AG04450 (cell line): ENCODE data around the gene CLIP1. TPM values are rescaled to one million over a fixed set of nuclear protein-coding genes. Genes with fewer than 3 reads are reported as not detected.
A peak's percentile ranks its signal among the peaks of the same experiment; 100 is the strongest.
"Not testable (repeated sequence)": the region's sequence is repeated elsewhere in the genome, so short reads cannot be mapped to it uniquely, and the experiment has no call there.

Experiments used
- CTCF ChIA-PET: fragments of 300-600, 350-600 bp; formaldehyde crosslinking; extraction: SDS; loops from one replicate; lab custom pipeline; 2022; ENCODE audit warnings: antibody characterized with exemption, inconsistent platforms; lab: Charles Lee
- POLR2A ChIA-PET: fragments of 350-600 bp; formaldehyde crosslinking; extraction: SDS; loops from one replicate; lab custom pipeline; 2021; ENCODE audit warnings: antibody characterized with exemption, inconsistent platforms; lab: Yijun Ruan, JAX
- DNase-seq: peaks from one replicate; pipeline ENCODE4 v3.0.0-alpha.2; 2011; ENCODE audit warnings: low read depth, low spot score
- H3K27ac ChIP-seq: one replicate; pipeline ENCODE4 v1.5.1; 2012; ENCODE audit warnings: low read depth, low read length, control low read depth
- H3K27me3 ChIP-seq: one replicate; pipeline ENCODE4 v1.6.0; 2012; ENCODE audit warnings: low read length; ENCODE audit not compliant: control insufficient read depth, insufficient read depth
- H3K4me3 ChIP-seq: 2 replicates; pipeline ENCODE4 v1.5.1; 2011; ENCODE audit warnings: mild to moderate bottlenecking, low read depth, low read length, control low read depth
- H3K9me3 ChIP-seq: 2 replicates; pipeline ENCODE4 v1.5.1; 2012; ENCODE audit warnings: low read length; ENCODE audit not compliant: control insufficient read depth, insufficient read depth
- polyA plus RNA-seq: library from polyadenylated mRNA; depleted of rRNA; stranded (reverse); fragments of >200 nt; gene quantifications from 2 replicates; pipeline ENCODE4 v1.2.3, GENCODE V29; 2011
- TF ChIP-seq, protein P1 (sequence below): IDR thresholded peaks from 2 replicates; pipeline ENCODE4 v1.5.1; 2011; ENCODE audit warnings: low read depth, low read length, control low read depth, inconsistent platforms

Gene CLIP1
- polyA plus RNA-seq, 1 experiment, result 63.6 TPM

- Histone ChIP-seq H3K27me3 (no peaks in the 10 kb centered on the region), H3K9me3 (no peaks in the 10 kb centered on the region), H3K27ac (peak overlapping the region; percentile 90), H3K4me3 (peak overlapping the region; percentile 67)
- POLR2A ChIA-PET, result interaction anchor here (0.5 to 1.4 kb wide), 6 partner anchors 23 to 78 kb away, joined by 3 to 13 read pairs (median 5); partner anchors contain the start of gene ZCCHC8
- CTCF ChIA-PET, result interaction anchor here (0.6 to 1.8 kb wide), 4 partner anchors 17 to 49 kb away, joined by 3 to 12 read pairs (median 6); no protein-coding TSS in a partner anchor
- no peak for DNase-seq
- TF ChIP-seq, protein P1, sequence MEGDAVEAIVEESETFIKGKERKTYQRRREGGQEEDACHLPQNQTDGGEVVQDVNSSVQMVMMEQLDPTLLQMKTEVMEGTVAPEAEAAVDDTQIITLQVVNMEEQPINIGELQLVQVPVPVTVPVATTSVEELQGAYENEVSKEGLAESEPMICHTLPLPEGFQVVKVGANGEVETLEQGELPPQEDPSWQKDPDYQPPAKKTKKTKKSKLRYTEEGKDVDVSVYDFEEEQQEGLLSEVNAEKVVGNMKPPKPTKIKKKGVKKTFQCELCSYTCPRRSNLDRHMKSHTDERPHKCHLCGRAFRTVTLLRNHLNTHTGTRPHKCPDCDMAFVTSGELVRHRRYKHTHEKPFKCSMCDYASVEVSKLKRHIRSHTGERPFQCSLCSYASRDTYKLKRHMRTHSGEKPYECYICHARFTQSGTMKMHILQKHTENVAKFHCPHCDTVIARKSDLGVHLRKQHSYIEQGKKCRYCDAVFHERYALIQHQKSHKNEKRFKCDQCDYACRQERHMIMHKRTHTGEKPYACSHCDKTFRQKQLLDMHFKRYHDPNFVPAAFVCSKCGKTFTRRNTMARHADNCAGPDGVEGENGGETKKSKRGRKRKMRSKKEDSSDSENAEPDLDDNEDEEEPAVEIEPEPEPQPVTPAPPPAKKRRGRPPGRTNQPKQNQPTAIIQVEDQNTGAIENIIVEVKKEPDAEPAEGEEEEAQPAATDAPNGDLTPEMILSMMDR, result no peak
These were observed 325 bp upstream of the CLIP1 start for GRCh38 chr12:122422730-122423257.

DNA sequence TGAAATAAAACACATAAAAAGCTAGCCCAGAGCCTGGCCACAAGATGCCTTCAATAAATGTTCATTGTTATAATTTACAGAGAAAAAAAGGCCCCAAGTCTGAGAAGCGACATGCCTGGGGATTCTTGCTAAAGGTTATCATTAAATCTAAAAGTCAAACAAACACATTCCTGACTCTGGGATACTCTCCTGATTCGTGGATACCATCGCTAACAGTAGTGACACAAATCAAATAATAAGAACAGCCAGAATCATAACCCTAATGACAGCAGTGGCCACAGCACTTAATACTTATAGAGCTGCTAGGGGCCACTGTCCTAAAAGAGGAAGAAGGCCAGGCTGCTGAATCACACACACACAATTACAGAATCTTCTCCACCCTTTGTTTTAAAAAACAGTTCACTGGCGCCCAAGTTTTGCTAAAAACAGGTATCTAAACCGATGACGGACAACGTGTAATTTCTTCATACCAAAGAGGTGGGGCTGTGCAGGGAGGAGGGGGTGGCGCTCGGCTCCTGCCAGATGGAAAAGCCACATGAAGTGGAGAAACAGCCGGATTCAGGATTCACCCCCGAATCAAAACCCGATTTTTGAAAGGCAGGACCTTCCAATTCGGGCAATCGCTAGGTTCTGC, 1.2 kb downstream of the CLIP1 start:
- DNase-seq, result no peak
- TF ChIP-seq, protein P1, result no peak
- Histone ChIP-seq H3K27ac (peak overlapping the region; percentile 97), H3K4me3 (peak overlapping the region; percentile 80), H3K9me3 (no peaks in the 10 kb centered on the region), H3K27me3 (no peaks in the 10 kb centered on the region)
- ChIA-PET CTCF (interaction anchor here (0.8 to 1.6 kb wide), 3 partner anchors 15 to 66 kb away, joined by 3 to 12 read pairs (median 3); no protein-coding TSS in a partner anchor), POLR2A (interaction anchor here (0.6 to 1.6 kb wide), 8 partner anchors 21 to 79 kb away, joined by 3 to 9 read pairs (median 3); partner anchors contain the start of gene ZCCHC8)

- CTCF ChIA-PET, result interaction anchor here (0.6 to 1.6 kb wide), 4 partner anchors 14 to 65 kb away, joined by 3 to 12 read pairs (median 3); no protein-coding TSS in a partner anchor
- Histone ChIP-seq H3K9me3 (no peaks in the 10 kb centered on the region), H3K4me3 (peak overlapping the region; percentile 80), H3K27me3 (no peaks in the 10 kb centered on the region), H3K27ac (peak overlapping the region; percentile 97)
- DNase-seq, result no peak
- POLR2A ChIA-PET, result interaction anchor here (0.7 to 1.6 kb wide), 2 partner anchors 20 to 42 kb away, joined by 3 read pairs; no protein-coding TSS in a partner anchor
- TF ChIP-seq, protein P1, result no peak
These were observed 1.9 kb downstream of the CLIP1 start for GRCh38 chr12:122420471-122421162.

DNA sequence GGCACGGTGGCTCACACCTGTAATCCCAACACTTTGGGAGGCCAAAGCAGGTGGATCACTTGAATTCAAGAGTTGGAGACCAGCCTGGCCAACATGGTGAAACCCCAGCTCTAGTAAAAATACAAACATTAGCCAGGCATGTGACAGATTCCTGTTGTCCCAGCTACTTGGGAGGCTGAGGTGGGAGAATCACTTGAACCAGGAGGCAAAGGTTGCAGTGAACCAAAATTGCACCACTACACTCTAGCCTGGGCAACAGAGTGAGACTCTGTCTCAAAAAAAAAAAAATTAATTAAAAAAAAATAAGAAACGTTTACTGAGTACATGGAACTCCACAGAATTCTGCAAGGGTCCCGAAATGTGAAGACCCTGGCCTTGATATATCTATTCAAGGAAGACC, 3.4 kb downstream of the CLIP1 start:
- H3K27me3 ChIP-seq, H3K27ac ChIP-seq, H3K4me3 ChIP-seq, POLR2A ChIA-PET, DNase-seq, CTCF ChIA-PET, H3K9me3 ChIP-seq: not testable (repeated sequence)

- H3K27ac ChIP-seq, H3K27me3 ChIP-seq, H3K4me3 ChIP-seq, DNase-seq, POLR2A ChIA-PET, H3K9me3 ChIP-seq: not testable (repeated sequence)
- CTCF ChIA-PET, result interaction anchor here (1.3 kb wide), 1 partner anchor 16 kb away, joined by 3 read pairs; no protein-coding TSS in a partner anchor
These were observed 6.8 kb downstream of the CLIP1 start for GRCh38 chr12:122415665-122416064.
